SK-N-SH treated with all-trans-retinoic acid at 6 μM for 48 hours (cell line): ENCODE results near the gene SCAF4.

Experiments used
- ATAC-seq: fragments of 200-7000 bp; cut with Tn5 transposase; 3 replicates; pipeline ENCODE4 v1.9.1; 2020; ENCODE audit warnings: mild to moderate bottlenecking, moderate library complexity
- ARNTL ChIP-seq: fragments of 450-650 bp; formaldehyde crosslinking; IDR thresholded peaks from 2 replicates; pipeline ENCODE4 v1.5.0; 2020; ENCODE audit warnings: low read depth, mild to moderate bottlenecking, moderate library complexity, borderline replicate concordance
- BACH2 ChIP-seq: fragments of 250-450 bp; sonication (Bioruptor Pico); IDR thresholded peaks from 2 replicates; pipeline ENCODE4 v1.9.0; 2021; ENCODE audit warnings: mild to moderate bottlenecking, borderline replicate concordance
- CREB5 ChIP-seq: fragments of 250-450 bp; sonication (Bioruptor Pico); IDR thresholded peaks from 2 replicates; pipeline ENCODE4 v1.5.1; 2020; ENCODE audit warnings: low read depth, mild to moderate bottlenecking, moderate library complexity
- CSDC2 ChIP-seq: fragments of 250-450 bp; sonication (Bioruptor Pico); IDR thresholded peaks from 2 replicates; pipeline ENCODE4 v1.5.0; 2020; ENCODE audit warnings: mild to moderate bottlenecking, moderate library complexity
- ESRRG ChIP-seq: fragments of 250-450 bp; sonication (Bioruptor Pico); IDR thresholded peaks from 2 replicates; pipeline ENCODE4 v1.6.1; 2021; ENCODE audit warnings: mild to moderate bottlenecking
- GLIS3 ChIP-seq: fragments of 250-450 bp; sonication (Bioruptor Pico); IDR thresholded peaks from 2 replicates; pipeline ENCODE4 v1.5.0; 2020; ENCODE audit warnings: mild to moderate bottlenecking, moderate library complexity
- OSR1 ChIP-seq: fragments of 250-450 bp; sonication (Bioruptor Pico); IDR thresholded peaks from 2 replicates; pipeline ENCODE4 v1.8.0; 2022; ENCODE audit warnings: moderate library complexity, mild to moderate bottlenecking, inconsistent platforms
- POU6F1 ChIP-seq: fragments of 250-450 bp; sonication (Bioruptor Pico); IDR thresholded peaks from 2 replicates; pipeline ENCODE4 v1.8.0; 2021; ENCODE audit warnings: low read depth, mild to moderate bottlenecking, moderate library complexity, borderline replicate concordance
- PPARA ChIP-seq: fragments of 250-450 bp; sonication (Bioruptor Pico); IDR thresholded peaks from 2 replicates; pipeline ENCODE4 v1.5.0; 2020; ENCODE audit warnings: mild to moderate bottlenecking, borderline replicate concordance
- SNAI2 ChIP-seq: fragments of 250-450 bp; sonication (Bioruptor Pico); IDR thresholded peaks from 2 replicates; pipeline ENCODE4 v1.5.0; 2020; ENCODE audit warnings: mild to moderate bottlenecking, moderate library complexity
- TCF4 ChIP-seq: fragments of 250-450 bp; sonication (Bioruptor Pico); IDR thresholded peaks from 2 replicates; pipeline ENCODE4 v1.8.0; 2021; ENCODE audit warnings: mild to moderate bottlenecking, moderate library complexity, borderline replicate concordance
- TOX ChIP-seq: fragments of 250-450 bp; sonication (Bioruptor Pico); IDR thresholded peaks from 2 replicates; pipeline ENCODE4 v1.8.0; 2021; ENCODE audit warnings: mild to moderate bottlenecking, moderate library complexity, borderline replicate concordance
- TSHZ2 ChIP-seq: fragments of 250-450 bp; sonication (Bioruptor Pico); IDR thresholded peaks from 2 replicates; pipeline ENCODE4 v1.5.0; 2020; ENCODE audit warnings: mild to moderate bottlenecking, moderate library complexity
- ZC3H10 ChIP-seq: fragments of 250-450 bp; sonication (Bioruptor Pico); IDR thresholded peaks from 2 replicates; pipeline ENCODE4 v1.5.1; 2021; ENCODE audit warnings: mild to moderate bottlenecking, moderate library complexity
- ZFP3 ChIP-seq: fragments of 250-450 bp; sonication (Bioruptor Pico); IDR thresholded peaks from 2 replicates; pipeline ENCODE4 v1.5.0; 2020; ENCODE audit warnings: mild to moderate bottlenecking, moderate library complexity
- ZFP30 ChIP-seq: fragments of 450-650 bp; formaldehyde crosslinking; IDR thresholded peaks from 2 replicates; pipeline ENCODE4 v1.5.0; 2022; ENCODE audit warnings: mild to moderate bottlenecking, moderate library complexity
- ZNF565 ChIP-seq: fragments of 450-650 bp; formaldehyde crosslinking; conservative IDR thresholded peaks from 2 replicates; pipeline ENCODE4 v1.5.0; 2020; ENCODE audit warnings: low read depth, mild to moderate bottlenecking, moderate library complexity
- ZNF70 ChIP-seq: fragments of 450-650 bp; formaldehyde crosslinking; IDR thresholded peaks from 2 replicates; pipeline ENCODE4 v1.5.0; 2020; ENCODE audit warnings: mild to moderate bottlenecking, moderate library complexity
- ZNF8 ChIP-seq: fragments of 450-650 bp; formaldehyde crosslinking; IDR thresholded peaks from 2 replicates; pipeline ENCODE4 v1.5.0; 2020; ENCODE audit warnings: mild to moderate bottlenecking, moderate library complexity

Gene SCAF4

GRCh38 chr21:31778546-31778945 is 46.6 kb upstream of the SCAF4 start:
- no peak for TF ChIP-seq TSHZ2
- no peak for TF ChIP-seq TOX
- TF ChIP-seq ESRRG (CRISPR knock-in tag): no peak
- TF ChIP-seq ARNTL (CRISPR knock-in tag): no peak
- no peak for TF ChIP-seq ZC3H10 (CRISPR knock-in tag)
- no peak for TF ChIP-seq SNAI2 (CRISPR knock-in tag)
- TF ChIP-seq ZFP3: no peak
- no peak for TF ChIP-seq ZNF70 (CRISPR knock-in tag)
- TF ChIP-seq GLIS3 (CRISPR knock-in tag): no peak
- no peak for TF ChIP-seq POU6F1 (CRISPR knock-in tag)
- TF ChIP-seq ZNF565 (CRISPR knock-in tag): no peak
- no peak for TF ChIP-seq ZNF8 (CRISPR knock-in tag)
- TF ChIP-seq CREB5 (CRISPR knock-in tag): no peak
- TF ChIP-seq, all 23 proteins: peak for 0
- no peak for ATAC-seq

GRCh38 chr21:31777857-31778256 is 45.9 kb upstream of the SCAF4 start:
- ATAC-seq: no peak
- no peak for TF ChIP-seq TCF4
- TF ChIP-seq CSDC2 (CRISPR knock-in tag): no peak
- no peak for TF ChIP-seq POU6F1 (CRISPR knock-in tag)
- no peak for TF ChIP-seq ZNF8 (CRISPR knock-in tag)
- no peak for TF ChIP-seq TSHZ2
- no peak for TF ChIP-seq GLIS3 (CRISPR knock-in tag)
- no peak for TF ChIP-seq BACH2 (CRISPR knock-in tag)
- no peak for TF ChIP-seq OSR1 (CRISPR knock-in tag)

GRCh38 chr21:31774031-31774430 is 42.1 kb upstream of the SCAF4 start:
- TF ChIP-seq ZC3H10 (CRISPR knock-in tag) (no peak), POU6F1 (CRISPR knock-in tag) (no peak), TCF4 (no peak), PPARA (CRISPR knock-in tag) (no peak), CSDC2 (CRISPR knock-in tag) (no peak), ZNF565 (CRISPR knock-in tag) (no peak), ARNTL (CRISPR knock-in tag) (no peak), ZFP30 (CRISPR knock-in tag) (no peak), CREB5 (CRISPR knock-in tag) (no peak)
- no peak for ATAC-seq
